GM19238 (cell line): ENCODE data around the gene POC1A.

Experiments
- DNase-seq: peaks from one replicate; pipeline ENCODE4 v3.0.0; 2011; ENCODE audit warnings: low spot score; ENCODE audit not compliant: insufficient read length

Gene POC1A

GRCh38 chr3:52106951-52107611 is 47.1 kb downstream of the POC1A start:
- DNase-seq = no peak

GRCh38 chr3:52104684-52105640 is 49.3 kb downstream of the POC1A start:
- DNase-seq = no peak

- no peak for DNase-seq
These were observed 51.3 kb downstream of the POC1A start for GRCh38 chr3:52102934-52103333.

- no peak for DNase-seq
These were observed 55.2 kb downstream of the POC1A start for GRCh38 chr3:52099001-52099401.

- no peak for DNase-seq
These were observed 56.2 kb downstream of the POC1A start for GRCh38 chr3:52097851-52098507.

GRCh38 chr3:52095990-52096775 is 58.0 kb downstream of the POC1A start:
- DNase-seq = no peak

GRCh38 chr3:52094571-52095485 is 59.4 kb downstream of the POC1A start:
- DNase-seq = no peak

GRCh38 chr3:52093756-52094545 is 60.3 kb downstream of the POC1A start:
- DNase-seq = no peak

GRCh38 chr3:52092891-52093290 is 61.3 kb downstream of the POC1A start:
- DNase-seq = no peak

- DNase-seq = no peak
These were observed 62.0 kb downstream of the POC1A start for GRCh38 chr3:52092271-52092660.

- no peak for DNase-seq
These were observed 62.5 kb downstream of the POC1A start for GRCh38 chr3:52091586-52092270.

GRCh38 chr3:52090933-52091468 is 63.2 kb downstream of the POC1A start:
- DNase-seq = no peak

- DNase-seq = no peak
These were observed 63.9 kb downstream of the POC1A start for GRCh38 chr3:52090131-52090932.

- no peak for DNase-seq
These were observed 64.5 kb downstream of the POC1A start for GRCh38 chr3:52089691-52090090.

GRCh38 chr3:52088445-52089367 is 65.5 kb downstream of the POC1A start:
- no peak for DNase-seq

GRCh38 chr3:52087731-52088130 is 66.5 kb downstream of the POC1A start:
- DNase-seq = no peak
